T-helper 1 cell treated with Interleukin-12 subunit alpha and Interleukin-12 subunit beta and Interleukin-4 antibody, amounts not matched to agents 30 ng/mL and 1 ng/mL, for 36 hours (primary cell): ENCODE results near the gene CKAP2L. TPM values are rescaled to one million over a fixed set of nuclear protein-coding genes. Genes with fewer than 3 reads are reported as not detected.

ENCODE experiments used
- intact Hi-C: fragments of 100-400 bp; cut with micrococcal nuclease; formaldehyde crosslinking; loops from one replicate; pipeline ENCODE4 v1.15.1; 2024
- total RNA-seq: library from RNA; stranded (reverse); gene quantifications from 2 replicates; pipeline ENCODE4 v1.2.3, GENCODE V29; 2022

Gene CKAP2L
- total RNA-seq, 1 donor from 2014 or later, result 33.2 TPM

DNA sequence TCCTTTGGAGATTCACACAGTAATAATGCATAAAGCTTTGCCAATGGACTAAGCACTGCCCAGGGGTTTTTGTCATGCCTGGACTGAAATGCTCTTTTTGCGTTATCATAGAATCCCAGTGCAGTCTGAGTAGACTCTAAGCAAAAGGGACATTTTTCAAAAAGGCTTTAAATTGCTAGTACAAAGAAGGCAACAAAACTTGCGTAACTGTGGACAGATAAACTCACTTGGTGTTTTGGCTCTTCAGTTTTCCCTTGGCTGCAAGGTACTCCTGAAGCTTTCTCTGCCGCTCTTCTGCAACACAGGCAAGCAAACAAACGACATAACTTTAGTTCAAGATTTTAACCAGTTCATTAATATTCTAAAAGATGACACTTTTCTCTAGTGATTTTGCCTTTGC lies 2.1 kb downstream of the CKAP2L start:
- intact Hi-C loops, result loop anchor here (5.0 kb wide), 2 partner anchors 405 to 575 kb away; no protein-coding TSS in a partner anchor

DNA sequence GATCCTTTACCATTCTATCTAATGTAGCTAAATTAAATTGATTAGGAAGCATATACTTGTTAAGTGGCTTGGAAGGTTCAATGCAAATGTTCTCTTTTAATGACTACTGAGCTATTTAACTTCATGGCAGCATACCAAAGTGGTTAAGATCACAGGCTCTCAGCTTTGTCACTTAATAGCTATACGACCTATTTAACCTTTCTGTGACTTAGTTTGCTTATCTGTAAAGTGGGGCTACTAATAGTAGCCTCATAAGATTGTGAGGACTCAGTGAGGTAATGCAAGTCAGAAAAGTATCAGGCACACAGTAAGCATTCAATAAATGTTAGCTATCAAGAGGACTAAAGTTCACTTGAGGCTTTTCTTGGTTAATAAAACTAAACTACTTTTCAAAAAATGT lies 4.3 kb downstream of the CKAP2L start:
- intact Hi-C loops, result loop anchor here (5.0 kb wide), 2 partner anchors 407 to 573 kb away; no protein-coding TSS in a partner anchor

GRCh38 chr2:112758711-112759110 lies 5.7 kb downstream of the CKAP2L start:
- intact Hi-C loops, result no loop called here

GRCh38 chr2:112757265-112757664 lies 7.1 kb downstream of the CKAP2L start:
- intact Hi-C loops, result no loop called here

DNA sequence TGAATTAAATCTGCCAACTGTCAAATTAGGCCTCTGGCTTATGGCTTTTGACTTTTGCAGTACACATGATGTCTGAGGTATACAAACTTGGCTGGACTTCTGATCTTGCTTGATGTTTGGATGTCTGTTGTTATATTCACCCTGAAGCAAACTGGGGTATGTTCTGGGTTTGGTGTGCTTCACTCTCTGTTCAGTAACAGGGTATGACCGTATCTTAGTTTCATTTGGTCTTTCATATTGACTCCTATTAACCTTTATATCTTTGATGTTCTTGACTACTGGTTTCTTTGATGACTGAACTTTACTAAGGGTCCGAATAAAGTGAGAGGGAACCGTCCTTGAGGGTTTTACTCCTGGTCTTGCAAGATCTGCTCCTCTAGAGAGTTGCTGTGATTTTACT lies 8.2 kb downstream of the CKAP2L start:
- intact Hi-C loops, result no loop called here

GRCh38 chr2:112755444-112755843 lies 9.0 kb downstream of the CKAP2L start:
- intact Hi-C loops, result no loop called here

DNA sequence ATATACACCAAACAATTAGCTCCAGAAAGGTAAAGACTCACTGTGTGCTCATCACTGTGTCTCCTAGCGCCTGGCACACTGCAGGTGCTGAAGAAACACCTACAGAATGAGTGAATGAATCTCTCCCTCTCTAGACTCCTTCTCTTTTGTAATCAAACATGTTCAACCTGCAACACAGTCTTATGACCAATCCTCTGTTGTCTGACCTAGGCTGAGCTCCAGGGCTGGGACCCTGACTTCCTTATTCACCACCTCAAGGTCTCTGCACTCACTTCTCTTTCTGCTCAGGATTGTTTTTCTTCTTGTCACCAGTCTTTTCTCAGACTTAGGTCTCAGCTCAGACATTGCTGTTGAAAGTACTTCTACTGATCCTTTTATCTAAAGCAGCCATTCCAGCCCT lies 9.8 kb downstream of the CKAP2L start:
- intact Hi-C loops, result no loop called here

GRCh38 chr2:112752667-112753066 lies 11.7 kb downstream of the CKAP2L start:
- intact Hi-C loops, result no loop called here

DNA sequence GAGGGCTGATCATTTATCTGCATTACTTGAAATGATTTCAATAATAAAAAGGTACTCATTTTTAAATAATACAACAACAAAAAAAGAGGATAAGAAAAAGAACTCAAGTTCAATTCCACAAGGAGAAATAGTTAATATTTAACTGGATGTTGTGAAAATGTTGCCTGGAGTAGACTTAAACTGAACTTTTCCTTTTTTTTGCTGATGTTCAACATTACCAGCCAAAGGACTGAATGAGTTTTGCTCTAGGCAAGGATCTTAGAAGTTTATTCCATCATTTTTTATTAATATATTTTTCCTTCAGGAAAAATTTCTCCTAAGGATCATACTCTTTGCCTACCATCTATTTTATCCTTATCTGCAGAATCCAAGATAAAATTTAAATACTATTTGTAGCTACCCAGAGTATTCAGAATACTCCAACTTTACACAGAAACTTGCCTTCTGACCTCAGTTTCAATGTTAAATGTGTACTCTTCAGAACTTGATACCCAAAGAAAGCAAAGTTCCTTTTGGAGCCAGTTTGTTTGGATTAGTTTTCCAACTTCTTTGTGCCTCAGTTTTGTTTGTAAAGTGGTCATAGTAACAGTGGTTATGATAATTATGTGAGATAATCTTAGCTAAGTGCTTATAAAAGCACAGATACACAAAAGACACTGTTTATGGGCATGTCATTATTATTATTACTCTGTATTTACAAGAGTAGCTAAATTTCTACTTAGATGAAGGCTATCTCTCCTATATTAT lies 12.8 kb downstream of the CKAP2L start:
- intact Hi-C loops, result no loop called here

GRCh38 chr2:112750560-112750843 lies 13.9 kb downstream of the CKAP2L start:
- intact Hi-C loops, result loop anchor here (1.0 kb wide), 1 partner anchor 171 kb away; no protein-coding TSS in a partner anchor

DNA sequence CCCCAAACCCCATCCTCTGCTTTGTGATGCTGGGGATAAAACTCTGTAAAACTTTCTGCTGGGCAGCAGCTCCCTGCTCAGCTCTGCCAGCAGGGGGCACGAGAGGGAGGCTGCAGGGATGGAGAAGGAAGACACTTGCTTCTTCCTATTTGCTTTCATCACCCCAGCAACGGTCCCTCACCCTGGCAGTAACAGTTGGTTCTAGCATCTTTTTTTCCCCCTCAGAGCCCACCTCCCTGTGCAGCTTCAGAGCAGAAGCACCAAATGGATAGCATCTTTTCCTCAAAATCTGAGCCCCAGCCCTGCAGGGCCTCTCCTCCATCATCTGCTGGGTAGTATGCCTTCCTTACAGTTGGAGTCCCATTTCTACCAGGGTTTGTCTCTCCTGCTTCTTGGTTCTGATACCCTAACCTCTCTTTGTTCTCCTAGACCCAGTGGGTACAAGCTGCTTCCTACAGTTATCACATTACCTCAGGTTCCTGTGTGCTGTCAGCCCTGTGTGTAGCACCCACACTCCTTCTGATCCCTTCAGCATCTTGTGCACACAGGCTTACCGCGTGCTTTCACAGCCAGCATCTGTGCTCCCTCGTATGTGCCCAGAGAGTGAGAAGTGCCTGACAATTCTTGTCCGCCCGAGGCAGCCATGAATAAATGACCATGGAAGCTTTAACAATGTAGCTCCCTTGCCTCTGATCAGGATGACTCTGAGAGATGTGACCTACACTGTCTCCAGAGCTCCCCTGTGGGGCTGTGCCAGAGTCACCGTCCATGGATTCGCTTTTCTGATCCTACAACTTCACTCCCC lies 14.5 kb downstream of the CKAP2L start:
- intact Hi-C loops, result loop anchor here (1.0 kb wide), 5 partner anchors 14 to 208 kb away; partner anchors contain the start of gene CKAP2L

DNA sequence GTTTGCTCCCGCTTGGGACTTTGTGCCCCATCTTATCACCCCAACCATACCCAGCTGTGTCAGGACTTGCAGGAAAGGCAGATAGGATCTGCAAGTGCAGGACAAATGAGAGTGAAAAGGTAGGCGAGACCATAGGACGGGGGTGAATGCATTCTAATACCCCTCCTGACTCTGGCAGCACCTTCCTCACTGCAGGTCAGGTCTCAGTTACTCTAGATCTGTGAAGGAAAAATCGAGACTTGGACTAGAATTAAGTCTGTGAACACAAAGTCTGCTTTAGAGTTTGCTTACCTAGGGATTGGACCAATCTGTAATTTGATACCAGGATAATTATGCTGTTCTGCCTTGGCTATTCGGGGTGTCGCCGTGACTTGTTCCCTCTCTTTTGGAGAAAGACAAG lies 23.9 kb downstream of the CKAP2L start:
- intact Hi-C loops, result no loop called here

- intact Hi-C loops, result no loop called here
Measured at GRCh38 chr2:112737542-112738232, 26.7 kb downstream of the CKAP2L start.

- intact Hi-C loops, result no loop called here
Measured at GRCh38 chr2:112733871-112734270, 30.5 kb downstream of the CKAP2L start.

- intact Hi-C loops, result no loop called here
Measured at GRCh38 chr2:112733456-112733855, 31.0 kb downstream of the CKAP2L start.

DNA sequence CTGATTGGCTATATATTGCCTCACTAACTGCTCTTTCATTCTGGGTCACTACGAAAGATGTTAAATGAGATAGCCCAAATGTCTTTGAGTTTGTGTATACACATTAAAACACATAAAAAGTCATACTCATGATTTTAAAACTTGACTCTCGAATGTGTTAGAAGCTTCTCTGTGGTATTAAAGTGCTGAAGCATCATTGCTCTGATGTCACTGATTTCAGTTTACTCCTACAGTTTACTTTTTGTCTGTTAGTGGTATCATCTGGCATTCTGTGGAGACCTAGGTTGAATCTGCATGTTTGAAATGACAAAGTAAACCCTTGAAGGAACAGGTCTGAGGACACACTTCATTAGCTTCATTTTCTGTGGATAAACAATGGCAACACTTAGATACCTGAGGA lies 32.9 kb downstream of the CKAP2L start:
- intact Hi-C loops, result no loop called here

- intact Hi-C loops, result no loop called here
Measured at GRCh38 chr2:112730791-112731190, 33.6 kb downstream of the CKAP2L start.

- intact Hi-C loops, result no loop called here
Measured at GRCh38 chr2:112730216-112730615, 34.2 kb downstream of the CKAP2L start.

- intact Hi-C loops, result no loop called here
Measured at GRCh38 chr2:112728378-112729175, 35.8 kb downstream of the CKAP2L start.

- intact Hi-C loops, result no loop called here
Measured at GRCh38 chr2:112728029-112728362, 36.4 kb downstream of the CKAP2L start.

DNA sequence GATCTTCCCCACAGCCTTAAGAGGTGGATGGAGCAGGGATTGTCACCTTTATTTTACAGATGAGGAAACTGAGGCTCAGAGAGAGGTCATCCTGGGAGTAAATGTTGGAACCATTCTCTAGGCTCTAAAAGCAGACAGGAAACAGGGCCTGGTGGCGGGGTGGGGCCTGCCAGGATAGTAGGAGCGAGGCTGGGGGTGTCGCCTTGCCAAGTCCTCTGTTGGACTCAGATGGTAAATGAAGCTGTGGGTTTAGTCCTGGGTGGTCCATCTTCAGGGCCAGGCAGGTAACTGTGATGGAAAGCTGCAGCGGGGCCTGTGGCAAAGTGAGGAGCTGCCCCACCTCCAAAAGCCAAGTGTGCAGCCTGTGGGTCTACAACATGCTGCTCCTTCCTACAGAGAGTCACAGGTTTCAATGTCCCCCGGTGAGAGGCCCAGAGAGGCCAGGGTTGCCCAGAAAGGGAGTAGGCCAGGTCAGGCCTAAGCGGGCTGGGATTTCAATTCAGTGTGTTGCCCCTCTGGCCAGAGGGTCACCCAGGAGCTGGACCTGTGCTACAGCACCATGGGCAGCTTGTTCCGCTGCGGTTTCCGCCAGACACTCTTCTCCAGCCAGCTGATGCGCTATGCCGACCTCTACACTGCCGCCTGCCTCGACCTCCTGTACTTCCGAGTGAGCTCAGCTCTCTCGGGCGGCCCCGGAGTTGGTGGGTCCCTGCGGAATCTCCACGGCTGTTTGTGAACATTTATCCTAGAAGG lies 37.0 kb downstream of the CKAP2L start:
- intact Hi-C loops, result no loop called here
